GM12874 (cell line): ENCODE results near the gene MYL6.

Source experiments
- TF ChIP-seq, protein P1 (sequence below): IDR thresholded peaks from 2 replicates; pipeline ENCODE4 v1.5.1; 2011; ENCODE audit warnings: low read depth, mild to moderate bottlenecking, control low read depth, low read length, moderate library complexity; ENCODE audit not compliant: insufficient read depth

MYL6 gene

DNA sequence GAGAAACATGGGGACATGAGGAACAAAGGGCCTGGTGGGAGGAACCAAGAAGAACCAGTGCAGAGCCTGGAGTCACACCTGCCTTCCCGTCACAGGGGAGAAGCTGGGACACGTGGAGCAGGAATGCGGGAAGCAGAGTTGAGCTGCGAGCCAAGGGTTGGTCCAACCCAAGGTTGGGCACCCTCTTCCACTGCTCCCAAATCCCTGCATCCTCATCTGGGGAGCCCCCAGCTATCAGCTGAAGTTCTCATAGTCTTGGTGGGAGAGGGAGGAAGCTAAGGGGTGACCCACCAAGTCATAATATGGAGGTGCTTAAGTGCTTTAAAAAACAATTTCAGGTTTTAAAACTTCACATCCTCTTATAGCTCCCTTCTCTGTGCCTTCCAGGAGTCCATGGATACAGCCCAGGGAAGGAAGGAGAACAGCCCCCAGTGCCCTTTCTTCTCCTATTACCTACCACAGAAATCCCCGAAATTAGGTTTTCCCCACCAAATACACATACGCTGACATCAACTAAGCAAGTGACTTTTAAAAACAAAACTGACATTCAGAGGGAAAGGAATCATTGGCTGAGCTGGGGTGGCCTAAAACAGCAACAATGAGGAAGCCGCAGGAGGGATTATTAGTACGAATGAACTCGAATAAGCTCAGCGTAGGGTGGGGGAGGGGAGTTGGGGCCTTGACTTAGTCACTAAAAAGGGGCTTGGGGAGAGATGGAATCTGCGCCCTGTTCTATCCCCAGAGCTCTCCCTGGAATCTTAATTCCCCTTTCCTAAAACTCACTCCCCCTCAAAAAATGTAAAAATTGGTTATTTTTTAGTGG is 4.5 kb downstream of the MYL6 start:
- TF ChIP-seq, protein P1, sequence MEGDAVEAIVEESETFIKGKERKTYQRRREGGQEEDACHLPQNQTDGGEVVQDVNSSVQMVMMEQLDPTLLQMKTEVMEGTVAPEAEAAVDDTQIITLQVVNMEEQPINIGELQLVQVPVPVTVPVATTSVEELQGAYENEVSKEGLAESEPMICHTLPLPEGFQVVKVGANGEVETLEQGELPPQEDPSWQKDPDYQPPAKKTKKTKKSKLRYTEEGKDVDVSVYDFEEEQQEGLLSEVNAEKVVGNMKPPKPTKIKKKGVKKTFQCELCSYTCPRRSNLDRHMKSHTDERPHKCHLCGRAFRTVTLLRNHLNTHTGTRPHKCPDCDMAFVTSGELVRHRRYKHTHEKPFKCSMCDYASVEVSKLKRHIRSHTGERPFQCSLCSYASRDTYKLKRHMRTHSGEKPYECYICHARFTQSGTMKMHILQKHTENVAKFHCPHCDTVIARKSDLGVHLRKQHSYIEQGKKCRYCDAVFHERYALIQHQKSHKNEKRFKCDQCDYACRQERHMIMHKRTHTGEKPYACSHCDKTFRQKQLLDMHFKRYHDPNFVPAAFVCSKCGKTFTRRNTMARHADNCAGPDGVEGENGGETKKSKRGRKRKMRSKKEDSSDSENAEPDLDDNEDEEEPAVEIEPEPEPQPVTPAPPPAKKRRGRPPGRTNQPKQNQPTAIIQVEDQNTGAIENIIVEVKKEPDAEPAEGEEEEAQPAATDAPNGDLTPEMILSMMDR = no peak

DNA sequence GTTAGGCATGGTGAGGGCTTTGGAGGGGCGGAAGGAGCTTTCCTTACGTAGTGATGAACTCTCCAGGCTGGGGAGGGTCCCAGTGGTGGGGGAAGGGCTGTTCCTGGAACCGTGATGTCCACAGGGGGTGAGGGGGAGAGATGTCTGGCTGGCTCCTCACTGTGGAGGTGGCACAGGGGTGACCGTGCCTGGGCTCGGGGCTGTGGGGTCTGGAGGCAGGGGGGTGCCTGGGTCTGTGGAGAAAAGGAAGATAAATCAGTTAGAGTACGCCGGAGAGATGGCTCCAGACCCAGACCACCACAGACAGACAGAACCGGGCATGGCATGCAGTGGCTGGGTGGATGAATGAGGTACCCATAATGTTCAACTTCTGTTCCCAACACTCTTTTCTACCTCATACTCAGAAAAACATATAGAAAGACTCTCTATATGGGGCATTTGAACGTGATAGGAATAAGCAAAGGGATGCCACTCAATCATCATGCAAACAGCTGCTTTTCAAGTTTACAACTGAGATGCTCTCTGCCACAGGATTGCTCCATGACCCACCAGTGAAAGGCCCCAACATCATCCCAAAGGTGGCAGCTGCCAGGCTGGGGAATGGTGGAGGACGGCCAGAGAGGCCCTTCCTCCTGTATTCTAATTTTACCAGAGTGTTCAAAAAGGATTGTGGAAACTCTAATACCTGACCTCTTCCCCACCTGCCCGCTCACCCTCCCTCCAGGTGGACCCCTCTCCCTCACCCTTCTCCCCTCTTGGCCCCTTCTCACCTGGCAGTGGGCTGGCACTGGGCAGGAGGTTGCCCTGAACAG is 5.6 kb downstream of the MYL6 start:
- TF ChIP-seq, protein P1 = no peak

DNA sequence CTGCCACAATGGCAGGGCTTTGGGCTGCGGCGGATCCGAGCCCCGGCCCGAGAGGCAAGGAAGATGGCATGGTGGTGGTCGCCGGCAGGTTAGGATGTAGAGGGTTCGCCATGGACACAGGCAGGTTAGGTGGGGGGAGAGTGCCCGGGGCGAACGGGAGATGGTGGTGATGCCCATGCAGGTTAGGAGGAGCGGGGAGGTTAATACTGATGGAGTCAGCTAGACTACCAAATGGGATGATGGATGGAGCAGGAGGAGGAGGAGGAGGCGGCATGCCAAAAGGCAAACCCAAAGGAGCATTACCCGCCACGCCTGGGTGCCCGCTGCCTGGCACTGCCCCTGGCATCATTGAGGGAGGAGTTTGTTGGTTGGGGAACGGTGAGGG is 6.2 kb downstream of the MYL6 start:
- TF ChIP-seq, protein P1 = no peak

DNA sequence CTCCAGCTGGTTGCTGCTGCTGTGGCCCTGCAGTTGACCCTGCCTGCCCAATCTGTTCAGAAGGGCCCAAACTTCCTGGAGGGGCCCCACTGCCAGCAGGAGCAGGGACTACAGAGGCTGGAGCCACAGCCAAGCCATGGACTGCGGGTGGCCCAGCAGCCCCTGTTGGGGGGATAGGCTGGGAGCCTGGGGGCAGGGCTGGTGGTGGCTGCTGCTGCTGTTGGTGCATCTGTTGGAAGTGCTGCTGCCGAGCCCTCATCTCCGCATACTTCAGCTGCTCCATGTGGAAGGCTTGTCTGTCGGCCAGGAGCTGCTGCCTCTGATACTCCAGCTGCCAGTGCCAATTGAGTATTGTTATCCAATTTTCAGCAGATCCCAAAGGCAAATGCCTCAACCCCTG is 7.2 kb downstream of the MYL6 start:
- TF ChIP-seq, protein P1 = no peak

DNA sequence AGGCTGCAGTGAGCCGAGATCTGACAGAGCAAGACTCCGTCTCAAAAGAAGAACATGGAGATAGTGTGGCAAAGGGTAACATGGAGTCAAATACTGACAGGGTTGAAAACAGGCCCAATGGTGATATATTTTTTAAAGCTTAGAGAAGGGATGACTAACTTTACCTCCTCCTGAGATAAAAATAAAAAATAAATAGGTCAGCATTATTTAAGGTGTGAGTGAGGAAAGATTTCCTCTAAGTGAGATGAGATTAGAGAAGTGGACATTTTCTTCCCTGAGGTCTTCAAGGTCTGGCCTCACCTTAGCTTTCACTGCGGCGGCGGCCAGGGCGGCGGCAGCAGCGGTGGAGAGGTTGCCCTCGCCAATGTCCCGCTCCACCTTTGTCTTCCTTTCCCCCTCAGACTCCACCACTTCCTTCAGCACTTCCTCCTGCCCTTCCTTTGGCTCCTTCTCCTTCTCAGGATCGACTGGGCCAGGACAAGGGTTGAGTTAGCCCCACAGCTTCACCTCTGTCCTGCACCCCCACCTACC is 11.1 kb downstream of the MYL6 start:
- TF ChIP-seq, protein P1 = no peak

DNA sequence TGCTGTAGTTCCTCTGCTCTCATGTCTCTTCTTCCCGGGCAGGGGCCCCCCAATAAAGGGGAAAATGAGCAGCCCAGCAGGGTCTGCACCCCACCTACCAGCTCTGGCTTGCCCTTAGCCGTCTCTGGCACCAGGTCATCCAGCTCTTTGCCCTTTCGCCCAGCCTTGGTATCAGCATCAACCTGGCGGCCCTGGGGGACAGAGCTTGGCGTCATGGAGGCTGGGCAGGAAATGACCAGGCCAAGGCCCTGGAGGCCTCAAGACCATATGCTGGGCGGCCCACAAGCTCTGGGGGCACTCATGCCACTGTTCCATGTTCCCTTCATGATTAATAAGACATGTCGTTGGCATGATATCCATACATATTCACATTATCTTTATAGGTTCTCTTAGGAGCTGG is 14.7 kb downstream of the MYL6 start:
- TF ChIP-seq, protein P1 = no peak

DNA sequence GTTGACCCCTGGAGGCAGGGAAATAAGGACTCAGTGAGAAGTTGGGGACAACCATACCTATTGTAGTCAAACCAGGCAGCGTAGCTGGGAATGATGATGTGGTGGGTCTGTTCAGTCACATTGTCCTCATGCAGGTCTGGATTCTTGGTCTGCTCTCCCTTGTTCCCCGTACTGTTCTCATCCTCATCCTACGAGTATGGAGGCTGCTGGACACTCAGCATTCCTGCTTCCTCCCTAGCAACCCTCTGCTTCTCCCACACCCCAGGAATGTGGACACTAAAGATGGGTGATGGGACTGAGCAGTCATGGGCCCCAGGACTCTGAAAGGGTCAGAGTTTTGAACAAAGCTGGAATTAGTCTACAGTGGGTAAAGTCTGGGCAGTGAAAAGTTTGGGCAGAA is 20.2 kb downstream of the MYL6 start:
- TF ChIP-seq, protein P1 = no peak
